Measurements from ENCODE around the gene MIEN1.

The MIEN1 gene

DNA sequence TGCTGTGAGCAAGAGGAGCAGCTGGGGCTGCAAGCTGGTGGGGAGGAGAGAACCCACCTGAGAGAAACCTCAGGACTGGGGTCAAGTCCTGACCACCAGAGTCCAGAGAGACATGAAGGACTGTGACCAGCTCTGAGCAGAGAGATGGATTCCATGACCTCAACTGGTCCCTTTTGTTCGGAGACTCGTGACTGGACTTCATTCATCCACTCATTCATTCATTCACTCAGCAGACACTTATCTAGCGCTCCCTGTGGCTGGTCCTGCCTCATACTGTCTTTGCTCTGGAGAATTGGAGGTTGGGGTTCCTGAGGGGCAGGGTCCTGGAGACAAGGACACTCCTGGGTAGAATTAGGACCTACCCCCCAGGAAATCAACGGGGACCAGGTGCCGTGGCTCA, 26.4 kb downstream of the MIEN1 start:
- TF ChIP-seq, protein P1, sequence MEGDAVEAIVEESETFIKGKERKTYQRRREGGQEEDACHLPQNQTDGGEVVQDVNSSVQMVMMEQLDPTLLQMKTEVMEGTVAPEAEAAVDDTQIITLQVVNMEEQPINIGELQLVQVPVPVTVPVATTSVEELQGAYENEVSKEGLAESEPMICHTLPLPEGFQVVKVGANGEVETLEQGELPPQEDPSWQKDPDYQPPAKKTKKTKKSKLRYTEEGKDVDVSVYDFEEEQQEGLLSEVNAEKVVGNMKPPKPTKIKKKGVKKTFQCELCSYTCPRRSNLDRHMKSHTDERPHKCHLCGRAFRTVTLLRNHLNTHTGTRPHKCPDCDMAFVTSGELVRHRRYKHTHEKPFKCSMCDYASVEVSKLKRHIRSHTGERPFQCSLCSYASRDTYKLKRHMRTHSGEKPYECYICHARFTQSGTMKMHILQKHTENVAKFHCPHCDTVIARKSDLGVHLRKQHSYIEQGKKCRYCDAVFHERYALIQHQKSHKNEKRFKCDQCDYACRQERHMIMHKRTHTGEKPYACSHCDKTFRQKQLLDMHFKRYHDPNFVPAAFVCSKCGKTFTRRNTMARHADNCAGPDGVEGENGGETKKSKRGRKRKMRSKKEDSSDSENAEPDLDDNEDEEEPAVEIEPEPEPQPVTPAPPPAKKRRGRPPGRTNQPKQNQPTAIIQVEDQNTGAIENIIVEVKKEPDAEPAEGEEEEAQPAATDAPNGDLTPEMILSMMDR (IDR thresholded peaks at IDR 0.05; ENCODE audit: low read depth, low read length), result no peak
- H3K4me3 ChIP-seq (ENCODE audit: low read depth, low read length), result no peak overlapping the region

DNA sequence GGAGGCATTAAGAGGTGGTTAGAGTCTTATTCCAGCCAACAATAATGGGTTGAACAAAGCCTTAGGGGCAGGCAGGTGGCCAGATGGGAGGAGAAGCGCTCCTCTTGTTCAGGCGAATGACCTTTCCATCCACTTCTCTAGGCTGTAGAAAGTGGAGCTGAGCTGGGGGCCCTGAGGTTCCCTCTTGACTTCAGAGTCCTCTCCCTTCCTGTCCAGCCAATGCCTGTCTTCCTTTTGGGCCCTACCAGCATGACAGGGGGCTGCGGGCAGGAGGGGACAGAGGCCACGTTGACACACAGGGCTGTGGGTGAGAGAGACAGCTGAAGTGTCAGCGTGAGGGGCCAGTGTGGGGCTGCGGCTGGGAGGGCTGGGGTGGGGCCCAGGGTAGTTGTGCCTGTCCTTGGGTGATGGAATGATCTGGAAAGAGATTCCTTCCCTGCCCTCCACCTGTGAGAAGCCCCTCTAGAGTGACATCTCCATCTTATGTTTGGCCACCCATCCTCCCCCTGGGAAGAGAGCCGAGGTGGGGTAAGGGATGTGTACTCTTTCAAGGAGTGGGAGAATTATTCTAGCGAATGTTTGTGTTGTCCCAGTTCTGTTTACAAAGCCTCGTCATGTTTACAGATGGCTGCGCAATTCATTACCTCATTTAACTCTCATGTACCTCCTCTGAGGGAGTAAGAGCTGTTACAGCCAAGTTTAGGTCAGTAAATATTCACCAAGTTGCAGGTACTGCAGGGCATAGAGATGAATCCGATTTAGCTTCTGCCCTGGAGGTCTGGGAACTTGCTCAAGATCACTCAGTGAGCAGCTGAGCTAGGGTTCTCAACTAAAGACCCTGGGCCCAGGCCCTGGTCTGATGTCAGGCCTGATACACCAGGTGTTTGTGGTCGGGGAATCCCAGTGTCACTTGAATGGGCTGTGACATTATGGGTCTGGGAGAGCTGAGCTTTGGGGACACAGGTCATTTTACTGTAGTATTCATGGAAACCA, 27.1 kb downstream of the MIEN1 start:
- TF ChIP-seq, protein P1 (IDR thresholded peaks at IDR 0.05; ENCODE audit: low read depth, low read length), result no peak
- no peak overlapping the region for H3K4me3 ChIP-seq (ENCODE audit: low read depth, low read length)

DNA sequence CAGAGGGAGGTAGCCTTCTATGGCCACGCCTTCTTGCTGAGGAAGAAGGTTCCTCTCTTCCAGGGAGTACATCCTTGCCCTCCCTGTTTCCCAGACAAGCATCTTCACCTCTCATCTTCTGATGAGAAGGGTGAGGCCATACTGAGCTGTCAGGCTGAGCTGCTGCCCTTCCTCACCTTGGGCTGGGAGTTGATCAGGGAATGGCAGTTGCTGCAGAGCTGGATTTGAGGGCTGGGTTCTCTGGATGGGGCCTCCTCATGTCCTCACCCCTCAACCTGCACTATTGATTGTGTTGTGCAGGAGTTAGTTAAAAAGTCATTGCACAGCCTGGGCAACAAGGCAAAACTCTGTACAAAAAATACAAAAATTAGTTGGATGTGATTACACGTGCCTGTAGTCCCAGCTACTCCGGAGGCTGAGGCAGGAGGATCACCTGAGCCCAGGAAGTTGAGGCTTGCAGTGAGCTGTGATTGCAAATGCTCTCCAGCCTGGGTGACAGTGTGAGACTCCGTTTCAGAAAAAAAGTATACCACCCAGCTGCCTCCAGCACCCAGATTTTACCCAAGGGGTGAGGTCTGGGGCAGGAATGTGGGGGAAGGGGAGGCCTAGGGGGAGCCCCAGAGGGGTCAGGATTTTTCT, 28.4 kb downstream of the MIEN1 start:
- TF ChIP-seq, protein P1 (IDR thresholded peaks at IDR 0.05; ENCODE audit: low read depth, low read length), result no peak
- H3K4me3 ChIP-seq (ENCODE audit: low read depth, low read length), result peak overlapping the region; percentile 85

DNA sequence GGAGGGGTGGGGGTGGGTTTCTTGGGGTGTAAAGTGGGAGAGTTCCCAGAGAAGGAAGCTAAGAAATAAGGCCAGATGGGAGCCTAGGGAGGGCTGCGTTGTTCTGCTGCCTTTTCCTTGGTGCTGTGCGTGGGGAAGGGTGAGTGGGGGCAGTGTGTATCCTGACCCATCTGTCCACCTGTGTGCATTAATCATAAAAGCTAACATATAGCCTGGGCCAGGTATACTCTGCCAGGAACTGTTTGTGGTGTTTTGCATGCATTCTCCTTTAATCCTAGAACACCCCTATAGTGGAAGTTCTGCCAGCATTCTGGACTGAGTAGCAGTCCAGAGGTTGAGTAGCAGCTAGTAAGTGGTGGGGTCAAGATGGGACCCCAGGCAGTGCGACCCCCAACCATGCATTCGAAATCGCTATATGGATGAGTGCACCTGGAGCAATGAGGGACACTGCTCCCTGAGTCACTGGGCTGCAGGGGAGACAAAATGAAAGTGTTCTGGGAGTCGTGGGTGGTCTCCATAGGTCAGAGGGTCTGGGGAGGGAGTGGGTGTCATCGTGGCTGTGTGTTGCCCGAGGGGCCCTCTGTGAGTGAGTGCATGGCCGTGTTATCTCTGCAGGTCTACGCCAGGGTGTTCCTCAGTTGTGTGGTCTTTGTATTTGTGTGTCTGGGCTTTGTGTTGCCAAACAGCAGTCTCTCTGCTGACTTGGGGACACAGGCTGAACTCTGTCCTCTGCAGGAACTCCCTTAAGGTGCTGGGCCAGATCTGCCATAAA, 29.1 kb downstream of the MIEN1 start:
- peak overlapping the region; percentile 85 for H3K4me3 ChIP-seq (ENCODE audit: low read depth, low read length)

DNA sequence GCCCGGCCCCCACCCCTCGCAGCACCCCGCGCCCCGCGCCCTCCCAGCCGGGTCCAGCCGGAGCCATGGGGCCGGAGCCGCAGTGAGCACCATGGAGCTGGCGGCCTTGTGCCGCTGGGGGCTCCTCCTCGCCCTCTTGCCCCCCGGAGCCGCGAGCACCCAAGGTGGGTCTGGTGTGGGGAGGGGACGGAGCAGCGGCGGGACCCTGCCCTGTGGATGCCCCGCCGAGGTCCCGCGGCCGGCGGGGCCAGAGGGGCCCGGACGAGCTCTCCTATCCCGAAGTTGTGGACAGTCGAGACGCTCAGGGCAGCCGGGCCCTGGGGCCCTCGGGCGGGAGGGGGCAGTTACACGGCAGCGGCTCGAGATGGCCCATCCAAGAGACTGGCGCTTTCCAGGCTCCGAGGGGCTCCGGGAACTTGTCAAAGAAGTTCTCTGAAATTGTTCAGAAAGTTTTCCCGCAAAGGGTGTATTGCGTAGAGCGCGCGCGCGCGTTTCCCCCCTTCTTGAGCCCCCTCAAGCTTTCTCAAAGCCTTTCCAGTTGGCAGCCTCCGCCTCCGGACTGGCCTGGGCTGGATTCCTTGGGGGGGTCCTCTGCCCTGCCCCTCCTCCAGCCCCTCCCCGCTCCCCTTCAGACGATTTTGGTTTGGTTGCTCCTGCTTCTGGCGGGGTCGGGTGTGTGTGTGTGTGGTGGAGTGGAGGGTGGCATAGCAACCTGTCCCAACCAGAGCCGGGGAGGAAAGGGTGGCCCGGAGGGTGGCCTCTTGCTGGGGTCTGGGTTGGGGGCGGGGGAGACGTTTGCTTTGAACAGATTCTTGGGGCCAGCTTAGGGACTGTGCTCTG, 30.0 kb downstream of the MIEN1 start:
- peak overlapping the region; percentile 85 for H3K4me3 ChIP-seq (ENCODE audit: low read depth, low read length)

More for the DNA sequence above, 29.1 kb downstream of the MIEN1 start:
- TF ChIP-seq, protein P1 (IDR thresholded peaks at IDR 0.05; ENCODE audit: low read depth, low read length), result no peak

DNA sequence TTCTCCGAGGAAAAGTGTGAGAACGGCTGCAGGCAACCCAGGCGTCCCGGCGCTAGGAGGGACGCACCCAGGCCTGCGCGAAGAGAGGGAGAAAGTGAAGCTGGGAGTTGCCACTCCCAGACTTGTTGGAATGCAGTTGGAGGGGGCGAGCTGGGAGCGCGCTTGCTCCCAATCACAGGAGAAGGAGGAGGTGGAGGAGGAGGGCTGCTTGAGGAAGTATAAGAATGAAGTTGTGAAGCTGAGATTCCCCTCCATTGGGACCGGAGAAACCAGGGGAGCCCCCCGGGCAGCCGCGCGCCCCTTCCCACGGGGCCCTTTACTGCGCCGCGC, 30.5 kb downstream of the MIEN1 start, which contains the start of gene ERBB2:
ERBB2 (plus strand) TSS at position 247 of the 330 bp plus-strand sequence. CDS start 175 bp downstream, outside the sequence.
- TF ChIP-seq, protein P1 (IDR thresholded peaks at IDR 0.05; ENCODE audit: low read depth, low read length), result no peak
- peak within 1 kb of the TSS; percentile 85 for H3K4me3 ChIP-seq (ENCODE audit: low read depth, low read length)

More for the DNA sequence above, 30.0 kb downstream of the MIEN1 start:
- TF ChIP-seq, protein P1 (IDR thresholded peaks at IDR 0.05; ENCODE audit: low read depth, low read length), result no peak

DNA sequence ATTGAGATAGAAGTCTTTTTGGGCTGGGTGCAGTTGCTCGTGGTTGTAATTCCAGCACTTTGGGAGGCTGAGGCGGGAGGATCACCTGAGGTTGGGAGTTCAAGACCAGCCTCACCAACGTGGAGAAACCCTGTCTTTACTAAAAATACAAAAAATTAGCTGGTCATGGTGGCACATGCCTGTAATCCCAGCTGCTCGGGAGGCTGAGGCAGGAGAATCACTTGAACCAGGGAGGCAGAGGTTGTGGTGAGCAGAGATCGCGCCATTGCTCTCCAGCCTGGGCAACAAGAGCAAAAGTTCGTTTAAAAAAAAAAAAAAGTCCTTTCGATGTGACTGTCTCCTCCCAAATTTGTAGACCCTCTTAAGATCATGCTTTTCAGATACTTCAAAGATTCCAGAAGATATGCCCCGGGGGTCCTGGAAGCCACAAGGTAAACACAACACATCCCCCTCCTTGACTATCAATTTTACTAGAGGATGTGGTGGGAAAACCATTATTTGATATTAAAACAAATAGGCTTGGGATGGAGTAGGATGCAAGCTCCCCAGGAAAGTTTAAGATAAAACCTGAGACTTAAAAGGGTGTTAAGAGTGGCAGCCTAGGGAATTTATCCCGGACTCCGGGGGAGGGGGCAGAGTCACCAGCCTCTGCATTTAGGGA, 31.0 kb downstream of the MIEN1 start:
- peak overlapping the region; percentile 85 for H3K4me3 ChIP-seq (ENCODE audit: low read depth, low read length)
